Activated CD8-positive, alpha-beta memory T cell treated with anti-CD3 and anti-CD28 coated beads for 24 hours (primary cell): ENCODE results near the gene NDUFS2.
A peak's percentile ranks its signal among the peaks of the same experiment; 100 is the strongest.

Source experiments
- DNase-seq: peaks from one replicate; pipeline ENCODE4 v3.0.0-alpha.2; 2020

Gene NDUFS2

DNA sequence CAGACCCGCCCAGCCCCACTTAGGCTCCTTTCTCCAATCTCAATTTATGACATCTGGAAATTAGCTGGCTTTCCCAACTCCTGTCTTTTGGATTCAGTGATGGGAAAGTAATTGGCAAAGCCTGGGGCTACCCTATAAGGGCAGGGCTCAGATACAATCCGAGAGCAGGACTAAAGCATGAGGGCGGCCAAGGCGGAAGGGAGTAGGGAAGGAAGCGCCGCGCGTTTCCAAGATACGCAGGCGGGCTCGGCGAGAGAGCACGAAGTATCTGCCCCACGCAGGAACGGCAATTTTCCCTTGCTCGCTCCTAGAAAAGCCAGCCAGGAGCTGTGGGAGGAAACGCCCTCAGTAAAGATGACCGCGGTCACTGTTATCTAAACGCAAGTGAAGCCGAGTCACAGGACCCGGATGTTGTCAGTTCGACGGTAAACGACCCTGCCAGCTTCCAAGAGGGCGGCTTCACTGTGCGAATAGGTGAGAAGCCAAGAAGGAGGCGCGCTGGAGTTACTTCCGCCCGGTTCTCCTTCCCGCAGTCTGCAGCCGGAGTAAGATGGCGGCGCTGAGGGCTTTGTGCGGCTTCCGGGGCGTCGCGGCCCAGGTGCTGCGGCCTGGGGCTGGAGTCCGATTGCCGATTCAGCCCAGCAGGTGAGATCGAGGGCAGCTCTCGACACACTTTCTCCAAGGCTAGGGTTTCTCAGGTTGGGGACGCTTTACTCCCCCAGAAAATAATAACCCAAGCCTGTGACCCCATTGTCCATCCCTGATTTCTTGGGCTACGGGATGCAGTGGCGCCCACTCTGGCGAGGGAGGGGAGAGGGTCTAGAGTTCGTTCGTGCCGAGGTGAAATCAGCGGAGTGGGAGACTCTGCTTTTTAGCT lies at the start of gene NDUFS2:
Gene NDUFS2, plus strand, starts transcription at position 532 of the 877 bp plus-strand sequence. Its CDS starts 19 bp downstream, at position 551.
- peak; percentile 93 for DNase-seq

GRCh38 chr1:161153176-161153575 lies 49.0 kb upstream of the NDUFS2 start:
- no peak for DNase-seq

DNA sequence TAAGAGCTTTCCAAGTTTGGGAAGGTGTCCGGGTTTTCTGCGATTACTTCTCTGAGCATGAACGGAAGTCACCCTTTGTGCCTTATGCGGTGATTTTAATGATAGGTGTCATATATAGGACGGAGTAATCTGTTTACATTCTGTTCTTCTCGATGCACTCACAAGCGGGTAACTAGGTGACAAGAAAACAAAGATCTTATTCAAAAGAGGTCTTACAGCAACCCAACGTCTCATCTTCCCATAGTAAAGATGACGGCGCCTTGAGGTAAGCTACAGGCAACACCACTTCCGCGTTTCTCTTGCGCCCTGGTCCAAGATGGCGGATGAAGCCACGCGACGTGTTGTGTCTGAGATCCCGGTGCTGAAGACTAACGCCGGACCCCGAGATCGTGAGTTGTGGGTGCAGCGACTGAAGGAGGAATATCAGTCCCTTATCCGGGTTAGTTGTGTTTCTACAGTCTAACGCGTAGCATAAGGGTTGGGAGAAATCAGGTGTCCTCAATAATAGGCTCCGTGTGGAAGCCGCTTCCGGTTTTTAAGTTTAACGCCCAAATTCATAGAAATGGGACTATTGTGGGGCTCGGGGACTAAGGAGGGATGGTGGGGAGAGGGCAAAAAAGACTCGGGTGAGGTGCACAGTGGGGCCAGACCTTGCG lies 48.4 kb upstream of the NDUFS2 start, which contains the start of gene UFC1:
Gene UFC1, plus strand, starts transcription at position 297 of the 656 bp plus-strand sequence. Its CDS starts 20 bp downstream, at position 317.
- DNase-seq: peak; percentile 92

DNA sequence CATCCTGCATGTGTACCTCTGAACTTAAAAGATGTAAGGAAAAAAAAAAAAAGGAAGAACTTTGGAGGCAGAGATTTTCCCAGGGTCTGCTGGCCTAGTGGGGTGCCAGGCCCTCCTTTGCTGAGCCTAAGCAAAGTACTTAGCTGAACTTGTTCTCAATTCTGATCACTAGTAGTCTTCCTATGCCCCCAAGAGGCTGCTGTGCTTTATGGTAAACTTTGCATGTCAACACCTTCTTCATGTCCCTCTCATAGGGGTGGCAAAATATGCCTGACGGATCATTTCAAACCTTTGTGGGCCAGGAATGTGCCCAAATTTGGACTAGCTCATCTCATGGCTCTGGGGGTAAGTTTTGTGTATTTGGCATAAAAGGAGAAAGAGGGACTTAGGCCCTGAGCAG lies 44.3 kb upstream of the NDUFS2 start:
- DNase-seq: no peak

- DNase-seq: no peak
Observed at GRCh38 chr1:161158316-161159010, 43.7 kb upstream of the NDUFS2 start.

DNA sequence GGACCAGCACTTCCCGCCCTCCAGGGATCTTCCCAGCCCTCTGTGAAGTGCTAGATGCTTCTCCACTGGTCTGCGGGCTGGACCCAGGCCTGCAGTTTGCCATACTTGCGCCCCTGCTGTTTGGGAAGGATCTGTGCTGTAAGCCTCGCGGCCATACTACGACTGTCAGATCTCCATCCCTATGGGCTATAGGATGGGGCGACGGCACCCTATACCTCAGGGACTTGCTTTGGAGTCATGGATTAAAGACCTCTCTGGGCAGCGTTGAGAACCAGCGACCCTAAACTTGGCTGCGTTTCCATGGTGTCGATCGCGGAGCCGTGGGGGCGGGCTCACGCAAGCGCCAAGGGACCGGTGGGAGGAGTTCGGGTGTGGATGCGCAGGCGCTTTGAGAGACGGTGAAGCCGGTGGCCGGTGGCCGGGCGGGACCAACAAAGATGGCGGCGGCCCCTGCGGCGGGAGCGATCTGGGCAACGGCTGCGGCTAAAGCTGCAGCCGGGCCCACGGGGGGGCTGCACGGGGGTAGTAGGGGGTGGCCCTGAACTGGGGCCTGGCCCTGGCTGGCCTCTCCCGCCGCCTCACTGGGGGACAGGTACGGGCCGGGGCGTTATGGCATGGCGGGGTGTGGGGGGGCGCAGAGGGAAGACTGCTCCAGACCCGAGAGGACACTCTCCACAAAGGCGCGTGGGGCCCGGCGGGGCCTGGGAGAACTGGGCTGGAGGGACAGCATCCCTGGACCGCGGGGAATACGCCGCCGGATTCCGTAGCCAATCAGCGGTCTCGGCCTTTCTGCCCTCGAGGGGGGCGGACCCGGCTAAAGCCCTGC lies 42.9 kb upstream of the NDUFS2 start, which contains the start of gene USP21:
Gene USP21, plus strand, starts transcription at position 414 of the 826 bp plus-strand sequence. CDS start 1,141 bp downstream, outside the sequence.
- DNase-seq: peak; percentile 96

DNA sequence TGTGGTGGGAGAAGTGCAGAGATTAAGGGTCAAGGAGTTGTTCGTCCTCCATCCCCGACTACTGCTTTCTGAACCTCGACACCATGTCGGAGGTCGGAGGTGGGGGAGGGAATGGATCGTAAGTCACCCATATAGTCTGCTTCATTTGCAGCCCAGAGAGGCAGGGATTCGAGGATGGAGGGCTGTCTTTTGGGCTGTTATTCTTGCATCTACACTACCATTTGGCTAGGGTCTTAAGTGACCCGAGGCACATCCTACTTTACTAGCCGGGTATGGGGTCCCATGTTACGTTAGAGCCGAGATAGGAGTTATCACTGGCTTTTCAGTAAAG lies 42.3 kb upstream of the NDUFS2 start:
- no peak for DNase-seq

DNA sequence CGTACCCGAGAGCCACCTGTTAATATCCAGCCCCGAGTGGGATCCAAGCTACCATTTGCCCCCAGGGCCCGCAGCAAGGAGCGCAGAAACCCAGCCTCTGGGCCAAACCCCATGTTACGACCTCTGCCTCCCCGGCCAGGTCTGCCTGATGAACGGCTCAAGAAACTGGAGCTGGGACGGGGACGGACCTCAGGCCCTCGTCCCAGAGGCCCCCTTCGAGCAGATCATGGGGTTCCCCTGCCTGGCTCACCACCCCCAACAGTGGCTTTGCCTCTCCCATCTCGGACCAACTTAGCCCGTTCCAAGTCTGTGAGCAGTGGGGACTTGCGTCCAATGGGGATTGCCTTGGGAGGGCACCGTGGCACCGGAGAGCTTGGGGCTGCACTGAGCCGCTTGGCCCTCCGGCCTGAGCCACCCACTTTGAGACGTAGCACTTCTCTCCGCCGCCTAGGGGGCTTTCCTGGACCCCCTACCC lies 41.5 kb upstream of the NDUFS2 start:
- DNase-seq: no peak

- DNase-seq: no peak
Observed at GRCh38 chr1:161161652-161162051, 40.5 kb upstream of the NDUFS2 start.

GRCh38 chr1:161162052-161162451 lies 40.1 kb upstream of the NDUFS2 start:
- no peak for DNase-seq

- no peak for DNase-seq
Observed at GRCh38 chr1:161162806-161163205, 39.4 kb upstream of the NDUFS2 start.

DNA sequence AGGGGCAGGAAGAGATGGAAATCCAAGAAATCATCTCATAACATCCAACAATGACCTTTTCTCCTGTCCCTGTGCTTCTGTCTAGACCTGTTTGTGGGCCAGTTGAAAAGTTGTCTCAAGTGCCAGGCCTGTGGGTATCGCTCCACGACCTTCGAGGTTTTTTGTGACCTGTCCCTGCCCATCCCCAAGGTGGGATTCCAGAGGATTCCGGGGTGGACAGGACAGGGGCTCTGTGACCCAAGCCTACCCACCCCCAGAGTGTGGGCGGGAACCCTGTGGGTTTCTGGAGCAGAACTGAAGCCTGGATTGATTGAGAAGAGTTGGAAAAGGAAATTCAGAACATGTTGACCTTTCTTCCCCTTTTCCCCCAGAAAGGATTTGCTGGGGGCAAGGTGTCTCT lies 38.4 kb upstream of the NDUFS2 start:
- no peak for DNase-seq

- DNase-seq: no peak
Observed at GRCh38 chr1:161164901-161165610, 37.1 kb upstream of the NDUFS2 start.

GRCh38 chr1:161165742-161166668 lies 36.2 kb upstream of the NDUFS2 start, which contains the start of gene PPOX:
Gene PPOX (plus strand): TSS chr1:161166426. CDS start chr1:161166848, 422 bp downstream.
- DNase-seq: peak; percentile 92

DNA sequence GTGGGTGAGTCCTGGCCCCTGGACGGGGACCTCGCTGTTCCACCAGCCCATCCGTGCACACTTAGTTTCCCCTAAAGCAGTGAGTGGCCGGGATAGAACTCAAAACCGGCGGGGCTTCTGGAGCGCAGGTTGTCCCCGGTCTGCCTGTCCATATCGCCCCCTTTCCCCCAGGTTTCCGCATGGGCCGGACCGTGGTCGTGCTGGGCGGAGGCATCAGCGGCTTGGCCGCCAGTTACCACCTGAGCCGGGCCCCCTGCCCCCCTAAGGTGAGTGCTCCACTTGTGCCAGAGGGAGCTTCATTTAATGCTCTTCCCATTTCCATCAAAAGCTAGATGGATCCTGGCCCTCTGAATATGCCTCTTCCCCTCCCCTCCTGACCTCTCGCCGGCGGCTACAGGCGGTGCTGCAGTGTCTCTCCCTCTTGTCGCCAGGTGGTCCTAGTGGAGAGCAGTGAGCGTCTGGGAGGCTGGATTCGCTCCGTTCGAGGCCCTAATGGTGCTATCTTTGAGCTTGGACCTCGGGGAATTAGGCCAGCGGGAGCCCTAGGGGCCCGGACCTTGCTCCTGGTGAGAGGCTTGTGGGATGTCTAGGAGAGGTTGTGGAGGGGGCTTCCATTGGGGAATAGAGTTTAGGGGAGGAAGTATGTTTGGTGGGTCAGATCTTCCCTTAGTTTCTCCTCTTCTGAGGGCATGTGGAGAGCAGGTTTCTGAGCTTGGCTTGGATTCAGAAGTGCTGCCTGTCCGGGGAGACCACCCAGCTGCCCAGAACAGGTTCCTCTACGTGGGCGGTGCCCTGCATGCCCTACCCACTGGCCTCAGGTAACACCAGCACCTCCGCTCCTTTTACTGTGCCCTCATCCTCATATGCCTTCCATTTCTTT lies 35.3 kb upstream of the NDUFS2 start:
- no peak for DNase-seq

GRCh38 chr1:161168906-161169305 lies 33.3 kb upstream of the NDUFS2 start:
- no peak for DNase-seq

DNA sequence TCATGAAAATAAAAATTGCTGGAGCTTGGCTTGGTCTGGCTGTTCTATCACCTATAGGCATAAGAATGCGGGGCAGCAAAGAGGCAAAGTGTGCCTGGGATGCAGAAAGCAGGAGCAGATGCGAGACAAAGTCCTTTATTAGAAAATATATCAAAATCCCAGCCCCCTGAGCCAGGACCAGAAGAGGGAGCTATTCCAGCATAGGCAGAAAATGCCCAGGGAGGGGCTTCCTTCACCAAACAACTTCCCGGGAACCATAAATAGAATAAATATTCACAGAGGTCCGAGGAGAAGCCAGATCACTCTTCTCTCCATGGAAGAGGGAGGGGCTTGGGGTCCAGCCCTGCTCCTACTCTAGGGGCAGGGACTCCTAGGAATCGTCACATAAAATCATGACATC lies 31.0 kb upstream of the NDUFS2 start:
- no peak for DNase-seq

DNA sequence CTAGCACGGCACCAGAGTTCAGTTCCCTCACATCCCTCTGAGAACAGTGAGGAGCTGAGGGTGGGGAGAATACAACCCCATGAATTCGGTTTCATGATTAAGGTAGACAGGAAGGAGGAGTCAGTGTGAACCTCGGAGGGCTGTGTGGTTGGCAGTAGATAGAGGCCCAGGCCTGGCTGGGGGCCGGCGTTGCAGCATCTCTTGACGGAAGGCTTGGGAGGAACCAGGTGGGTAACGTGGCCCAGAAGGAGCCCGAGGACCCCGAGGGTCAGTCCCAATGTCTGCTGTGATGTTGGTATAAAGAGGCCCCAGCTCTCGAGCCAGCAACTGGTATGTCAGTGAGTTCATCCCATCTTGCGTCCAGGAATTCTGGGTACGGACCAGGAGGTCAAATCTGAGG lies 30.5 kb upstream of the NDUFS2 start:
- DNase-seq: no peak

GRCh38 chr1:161172349-161172748 lies 29.8 kb upstream of the NDUFS2 start:
- DNase-seq: no peak
